Fibroblast of upper back skin (primary cell): Measurements from ENCODE around the gene NLK.
"Not testable (repeated sequence)": the region's sequence is repeated elsewhere in the genome, so short reads cannot be mapped to it uniquely, and the experiment has no call there.

Experiments used
- DNase-seq: peaks from one replicate; pipeline ENCODE4 v3.0.0-alpha.2; 2013

Gene NLK

DNA sequence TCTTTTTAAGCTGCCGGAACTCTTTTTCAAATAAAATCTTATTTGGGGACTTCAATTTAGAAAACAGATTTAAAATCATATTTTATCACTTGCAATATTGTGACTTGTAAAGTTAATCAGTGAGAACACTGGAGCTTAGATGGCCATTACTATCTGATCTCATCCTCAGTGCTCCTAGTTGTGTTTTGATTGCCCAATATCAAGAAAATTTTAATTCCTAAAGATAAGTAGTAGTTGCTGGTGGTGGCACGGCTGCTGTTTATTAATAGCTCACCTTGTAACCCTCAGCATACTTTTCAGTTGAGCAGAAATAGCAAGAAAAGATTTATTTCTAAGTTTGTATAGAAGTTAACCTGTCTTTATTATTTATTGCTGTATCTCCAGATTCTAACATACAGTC is 124.0 kb downstream of the NLK start:
- no peak for DNase-seq

DNA sequence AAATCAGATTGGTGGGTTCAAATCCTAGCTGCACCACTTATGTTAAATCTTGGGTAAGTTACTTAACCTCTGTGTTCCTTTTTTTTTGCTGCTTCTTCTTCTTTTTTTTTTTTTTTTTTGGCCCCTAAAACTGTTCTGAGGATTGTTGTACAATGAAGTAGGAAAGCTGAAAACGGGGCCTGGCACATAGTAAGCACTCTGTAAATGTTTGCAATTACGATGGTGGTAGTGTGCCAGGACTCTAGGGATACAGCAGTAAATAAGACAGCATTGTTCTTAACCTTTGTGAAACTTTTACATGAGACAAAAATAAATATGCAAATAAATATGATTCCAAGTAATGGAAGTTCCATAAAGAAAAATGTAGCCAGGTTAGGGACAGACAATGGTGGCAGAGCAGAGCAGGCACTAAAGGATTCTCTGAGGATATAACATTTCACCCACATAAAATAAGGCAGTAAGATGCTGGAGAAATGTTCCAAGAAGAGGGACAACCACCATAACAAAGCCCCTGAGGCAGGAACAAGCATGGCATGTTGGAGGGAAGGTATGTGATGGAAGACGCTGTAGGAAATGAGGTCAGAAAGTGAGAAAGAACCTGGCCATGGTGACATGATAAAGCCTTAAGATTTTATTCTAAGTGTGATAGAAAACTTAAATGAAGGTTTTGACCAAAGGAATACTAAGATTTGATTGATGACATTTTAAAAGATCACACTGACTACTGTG is 127.3 kb downstream of the NLK start:
- no peak for DNase-seq

DNA sequence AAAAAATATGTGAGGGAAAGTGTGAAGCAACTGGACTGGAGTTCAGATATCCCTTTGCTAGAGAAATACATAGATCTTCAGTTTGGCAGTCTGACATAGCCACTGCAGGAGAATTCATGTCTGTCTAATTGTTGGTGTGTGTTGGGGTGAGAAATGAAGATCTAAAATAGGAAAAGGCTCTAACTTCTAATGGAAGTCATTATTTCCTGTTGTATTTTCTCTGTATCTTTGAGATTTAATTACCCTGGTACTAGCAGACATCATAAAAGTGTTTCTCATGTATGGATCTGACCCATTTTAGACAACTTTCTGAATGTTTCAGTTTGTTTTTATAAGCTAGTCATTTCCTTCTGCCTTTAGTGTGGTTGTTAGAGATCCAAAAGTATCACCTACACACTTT is 128.3 kb downstream of the NLK start:
- peak; percentile 16 for DNase-seq

DNA sequence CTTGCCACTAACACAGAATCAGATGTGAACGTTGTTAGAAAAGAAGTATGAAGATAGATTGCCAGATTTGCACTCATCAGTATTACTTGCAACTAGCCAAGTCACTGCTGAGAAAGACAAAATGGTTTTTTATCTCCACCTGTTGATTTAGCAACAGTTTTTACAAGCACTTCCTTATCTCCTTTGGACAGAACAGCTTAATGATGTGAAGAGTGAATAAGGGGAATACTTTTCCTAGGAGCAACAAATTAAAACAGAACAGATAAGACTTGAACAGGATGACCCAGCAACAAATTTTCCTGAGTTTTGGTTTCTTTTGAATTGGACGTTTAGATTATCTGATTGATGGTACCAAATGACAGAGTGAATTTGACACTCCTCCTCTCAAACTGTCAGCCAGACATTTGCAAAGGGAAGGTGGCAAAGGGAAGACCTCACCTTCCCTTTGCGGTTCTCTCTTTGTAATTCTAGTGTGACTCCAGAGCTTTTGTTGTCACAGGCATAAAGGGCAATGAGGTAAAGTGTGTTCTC is 130.6 kb downstream of the NLK start:
- no peak for DNase-seq

DNA sequence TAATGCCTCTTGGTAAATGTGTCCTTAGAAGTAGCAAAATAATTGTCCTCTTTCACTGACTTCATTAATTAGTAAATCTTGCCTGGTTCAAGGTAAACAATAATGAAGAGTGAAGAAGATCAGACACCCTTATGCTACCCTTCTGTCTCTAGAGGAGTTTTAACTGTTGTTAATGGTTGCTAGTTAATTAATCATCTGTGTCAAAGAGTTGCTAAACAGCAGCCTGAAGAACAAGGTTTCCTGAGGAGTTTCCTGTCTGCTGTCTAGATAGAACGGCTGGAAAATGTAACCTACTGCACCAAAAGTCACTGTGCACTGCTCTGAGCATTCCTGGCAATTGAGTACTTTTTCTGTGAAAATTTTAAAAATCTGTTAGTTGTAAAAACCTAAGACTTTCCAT is 131.3 kb downstream of the NLK start:
- DNase-seq, result no peak

DNA sequence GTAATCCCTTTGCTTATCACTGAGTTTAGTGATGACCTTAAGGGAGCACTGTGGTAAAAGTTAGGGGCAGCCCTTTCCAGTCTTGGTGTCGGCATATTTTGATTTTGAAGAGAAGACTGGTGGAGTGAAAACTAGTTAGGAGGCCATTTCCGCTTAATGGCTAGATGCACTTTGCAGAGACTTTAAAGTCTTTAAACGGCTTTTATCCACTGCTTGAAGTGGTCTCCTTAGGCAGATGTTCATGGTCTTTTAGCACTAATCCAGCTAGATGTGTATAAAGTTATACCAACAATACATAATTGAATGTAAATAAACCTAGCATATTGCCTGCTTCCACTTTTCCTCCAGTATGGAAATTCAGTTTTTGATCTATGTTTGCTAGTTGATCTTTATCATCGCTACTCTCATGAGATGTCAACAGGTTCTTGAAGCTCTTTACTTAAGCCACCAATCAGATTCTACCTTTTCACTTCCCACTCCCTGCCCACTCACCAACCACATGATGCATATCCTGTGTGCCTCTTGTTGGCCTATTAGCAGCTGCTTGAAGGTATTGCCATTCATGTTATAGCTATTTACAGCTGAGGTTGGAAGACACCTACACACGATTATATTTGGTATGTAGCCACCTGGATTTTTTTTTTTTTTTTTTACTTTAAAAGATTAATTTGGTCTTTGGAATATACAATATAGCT is 132.0 kb downstream of the NLK start:
- no peak for DNase-seq

DNA sequence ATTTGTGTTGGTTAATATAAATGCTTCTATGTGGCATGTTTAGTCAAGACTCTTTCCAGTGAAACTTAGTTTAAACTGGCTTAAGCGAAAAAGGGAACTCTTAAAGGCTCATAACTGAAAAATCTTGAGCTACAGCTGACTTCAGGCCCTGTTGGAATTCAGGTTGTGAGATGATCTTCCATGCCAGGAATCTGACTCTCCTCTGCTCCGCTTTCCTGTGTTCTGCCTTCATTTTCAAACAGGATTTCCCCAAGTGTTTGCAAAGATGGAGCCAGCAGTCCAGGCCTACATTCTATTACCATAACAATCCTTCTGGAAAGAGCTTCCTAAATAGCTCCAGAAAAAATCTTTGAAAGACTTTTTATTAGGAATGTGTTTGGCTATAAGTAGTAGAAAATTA is 134.9 kb downstream of the NLK start:
- DNase-seq, result peak; percentile 10

DNA sequence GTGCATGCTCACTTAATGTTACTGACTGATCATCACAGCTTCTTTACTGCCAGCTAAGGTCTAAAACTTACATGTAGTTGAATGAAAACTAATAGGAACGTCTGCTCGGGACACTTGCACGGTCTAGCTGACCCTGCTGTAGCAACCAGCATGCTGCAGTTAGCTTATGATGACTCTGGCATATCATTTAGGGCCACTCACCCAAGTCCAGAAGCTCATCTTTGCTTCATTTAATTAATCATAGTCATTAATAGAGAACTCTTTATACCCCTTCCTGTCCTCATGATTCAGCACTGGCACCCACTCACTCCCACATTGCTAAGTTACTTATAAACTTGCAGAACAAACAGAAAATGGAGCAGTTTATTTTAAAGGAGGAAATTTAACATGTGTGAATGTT is 136.3 kb downstream of the NLK start:
- DNase-seq, result no peak

DNA sequence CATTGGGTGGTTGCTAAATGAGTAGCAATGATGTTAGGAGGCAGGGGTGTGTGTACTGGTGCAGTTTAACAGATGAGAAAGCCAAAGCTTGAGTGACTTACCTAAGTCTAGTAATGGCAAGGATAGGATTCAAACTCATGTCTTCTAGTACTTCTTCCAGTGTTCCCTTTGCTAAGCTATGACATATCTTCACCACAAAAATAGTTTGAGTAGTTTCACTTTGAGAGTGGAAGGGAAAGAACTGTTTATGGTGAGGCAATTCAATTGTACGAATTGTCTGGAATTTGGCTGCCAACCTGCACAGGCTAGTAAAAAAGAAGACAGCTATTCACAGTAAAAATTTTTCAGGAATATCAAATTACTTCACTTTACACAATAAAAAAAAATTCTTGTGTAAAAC is 138.0 kb downstream of the NLK start:
- DNase-seq, result no peak

DNA sequence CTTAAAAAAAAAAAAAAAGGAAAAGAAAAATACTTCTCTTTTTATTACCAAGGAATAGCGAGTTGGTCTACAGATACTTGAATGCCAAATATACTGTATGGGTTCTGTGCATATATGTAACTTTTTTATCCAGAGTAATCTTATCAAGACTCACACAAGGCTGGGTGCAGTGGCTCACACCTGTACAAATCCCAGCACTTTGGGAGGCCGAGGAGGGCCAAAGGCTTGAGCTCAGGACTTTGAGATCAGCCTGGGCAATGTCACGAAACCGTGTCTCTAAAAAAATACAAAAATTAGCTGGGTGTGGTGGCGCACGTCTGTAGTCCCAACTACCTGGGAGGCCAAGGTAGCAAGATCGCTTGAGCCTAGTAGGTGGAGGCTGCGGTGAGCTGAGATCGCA is 139.1 kb downstream of the NLK start:
- no peak for DNase-seq

DNA sequence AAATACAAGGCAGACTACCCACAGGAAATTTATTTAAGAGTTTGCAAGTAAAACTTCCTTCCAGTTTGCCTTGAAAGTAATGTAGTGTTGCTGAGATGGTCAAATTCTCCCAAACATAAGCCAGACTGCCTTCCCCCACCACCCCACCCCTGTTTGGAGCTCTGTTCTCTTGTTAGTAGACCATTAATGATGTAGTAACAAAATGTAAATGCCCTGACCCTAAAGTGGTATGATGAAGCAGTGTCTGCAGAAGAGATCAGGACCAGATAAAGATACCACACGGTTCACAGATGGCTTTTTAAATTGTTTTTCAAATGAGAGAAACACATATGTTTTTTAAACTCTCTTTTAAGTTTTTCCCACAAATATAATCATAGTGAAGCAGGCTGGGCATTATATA is 140.1 kb downstream of the NLK start:
- no peak for DNase-seq

DNA sequence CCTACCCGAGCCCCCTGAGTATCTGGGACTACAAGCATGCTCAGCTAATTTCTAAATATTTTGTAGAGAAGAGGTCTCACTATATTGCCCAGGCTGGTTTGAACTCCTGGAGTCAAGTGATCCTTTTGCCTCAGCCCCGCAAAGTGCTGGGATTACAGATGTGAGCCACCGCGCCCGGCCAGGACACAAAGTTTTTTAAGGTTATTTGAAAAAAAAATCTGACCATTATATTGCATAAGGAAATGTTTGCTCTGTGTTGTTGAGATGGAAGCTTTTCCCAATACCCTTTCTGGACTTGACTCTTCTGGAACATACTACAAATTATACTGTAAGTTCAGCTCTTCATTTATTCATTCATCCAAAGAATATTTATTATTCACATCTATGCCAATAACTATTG is 143.2 kb downstream of the NLK start:
- no peak for DNase-seq

DNA sequence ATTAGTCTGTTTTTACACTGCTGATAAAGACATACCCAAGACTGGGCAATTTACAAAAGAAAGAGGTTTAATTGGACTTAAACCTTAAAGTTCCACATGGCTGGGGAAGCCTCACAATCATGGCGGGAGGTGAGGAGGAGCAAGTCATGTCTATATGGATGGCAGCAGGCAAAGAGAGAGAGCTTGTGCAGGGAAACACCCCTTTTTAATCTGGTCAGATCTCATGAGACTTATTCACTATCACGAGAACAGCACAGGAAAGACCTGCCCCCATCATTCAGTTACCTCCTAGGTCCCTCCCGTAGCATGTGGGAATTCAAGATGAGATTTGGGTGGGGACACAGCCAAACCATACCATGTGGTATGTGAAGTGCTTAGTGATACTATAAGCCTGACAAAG is 144.0 kb downstream of the NLK start:
- DNase-seq, result not testable (repeated sequence)

DNA sequence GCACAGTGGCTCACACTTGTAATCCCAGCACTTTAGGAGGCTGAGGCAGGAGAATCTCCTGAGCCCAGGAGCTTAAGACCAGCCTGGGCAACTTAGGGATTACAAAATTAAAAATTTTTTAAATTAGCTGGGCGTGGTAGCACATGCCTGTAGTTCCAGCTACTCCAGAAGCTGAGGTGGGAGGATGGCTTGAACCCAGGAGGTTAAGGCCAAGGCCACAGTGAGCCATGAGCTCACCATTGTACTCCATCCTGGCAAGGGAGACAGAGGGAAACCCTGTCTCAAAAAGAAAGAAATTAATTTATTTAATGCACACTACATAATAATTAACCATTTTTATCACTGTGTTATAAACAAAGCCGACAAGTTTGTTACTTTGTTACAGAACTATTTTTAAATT is 145.5 kb downstream of the NLK start:
- no peak for DNase-seq

DNA sequence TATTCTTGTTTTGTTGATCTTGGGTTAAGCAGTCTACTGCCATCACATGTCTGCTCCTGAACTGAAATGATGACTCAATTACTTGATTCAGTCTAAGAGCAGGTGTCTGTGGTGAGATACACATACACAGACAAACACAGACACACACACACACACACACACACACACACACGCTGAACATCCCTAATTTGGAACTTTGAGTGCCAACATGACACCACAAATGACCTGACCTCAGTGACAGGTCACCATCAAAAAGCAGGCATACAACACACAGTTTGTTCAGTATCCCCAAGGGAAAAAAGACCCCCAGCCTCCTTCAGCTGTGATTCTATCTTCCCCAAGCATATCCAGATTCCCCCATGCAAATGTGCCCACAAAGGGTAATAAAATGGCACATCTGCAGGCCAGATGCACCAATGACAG is 146.4 kb downstream of the NLK start:
- no peak for DNase-seq

DNA sequence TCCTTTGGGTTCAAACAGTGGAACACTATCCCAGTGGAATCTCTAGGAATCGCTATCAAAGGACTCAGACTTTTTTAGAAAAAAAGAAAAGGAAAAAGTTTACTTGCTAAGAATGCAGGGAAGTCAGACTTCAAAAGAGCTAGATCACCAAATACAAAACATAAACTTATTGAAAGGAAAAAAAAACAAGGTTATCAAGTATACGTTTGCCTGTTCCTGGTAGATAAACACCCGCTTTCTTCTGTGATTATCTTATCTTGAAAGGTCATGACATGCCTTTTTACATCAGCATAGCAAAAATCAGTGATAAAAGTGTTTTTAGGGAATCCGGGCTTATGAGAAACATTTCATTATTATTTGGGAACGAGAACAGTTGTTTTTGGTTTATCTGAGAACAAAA is 147.2 kb downstream of the NLK start:
- DNase-seq, result no peak

DNA sequence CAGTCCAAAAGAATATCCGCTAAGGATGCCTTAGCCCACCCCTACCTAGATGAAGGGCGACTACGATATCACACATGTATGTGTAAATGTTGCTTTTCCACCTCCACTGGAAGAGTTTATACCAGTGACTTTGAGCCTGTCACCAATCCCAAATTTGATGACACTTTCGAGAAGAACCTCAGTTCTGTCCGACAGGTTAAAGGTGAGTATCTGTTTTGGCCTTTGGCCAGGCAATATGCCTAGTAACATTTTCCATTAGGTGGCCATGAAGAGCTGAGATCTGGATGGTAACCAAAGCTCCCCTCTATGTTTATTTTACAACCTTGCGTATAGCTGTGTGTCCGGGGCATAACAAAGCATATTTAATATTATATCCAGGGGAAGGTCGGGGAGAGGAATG is 148.5 kb downstream of the NLK start:
- DNase-seq, result no peak

DNA sequence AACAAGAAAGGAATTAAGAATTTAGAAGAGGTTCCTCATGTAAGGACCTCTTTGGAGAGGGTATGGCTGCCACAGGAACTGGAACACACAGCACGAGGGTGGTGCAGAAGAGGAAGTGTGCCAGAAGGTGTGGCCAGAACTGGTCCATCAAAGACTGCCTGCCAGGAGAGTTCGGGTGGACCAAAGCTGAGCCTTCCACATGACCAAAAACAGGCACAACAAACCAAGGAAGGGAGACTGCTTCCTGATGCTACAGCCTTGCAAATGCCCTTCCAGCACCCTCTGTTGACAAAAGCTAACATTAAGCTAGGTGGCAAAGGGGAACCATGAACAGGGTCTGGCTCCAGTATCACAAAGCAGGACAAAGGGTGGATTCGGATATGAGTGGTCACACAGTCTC is 150.8 kb downstream of the NLK start:
- DNase-seq, result no peak

DNA sequence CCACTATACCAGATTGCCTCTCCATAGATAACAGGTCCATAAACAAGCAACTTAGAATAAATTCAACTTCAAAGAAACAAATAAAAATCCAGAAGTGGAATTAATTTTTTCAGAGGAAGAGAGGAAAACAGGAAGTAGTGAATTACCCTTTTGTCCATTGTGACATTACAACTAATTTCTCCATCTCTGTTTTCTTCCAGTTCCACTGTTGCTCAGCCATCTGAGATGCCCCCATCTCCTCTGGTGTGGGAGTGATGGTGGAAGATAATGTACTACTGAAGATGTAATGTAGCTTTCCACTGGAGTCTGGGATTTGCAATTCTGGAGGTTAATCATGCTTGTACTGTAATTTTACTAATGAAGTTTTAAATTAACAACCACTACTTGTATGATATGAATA is 151.9 kb downstream of the NLK start:
- no peak for DNase-seq

DNA sequence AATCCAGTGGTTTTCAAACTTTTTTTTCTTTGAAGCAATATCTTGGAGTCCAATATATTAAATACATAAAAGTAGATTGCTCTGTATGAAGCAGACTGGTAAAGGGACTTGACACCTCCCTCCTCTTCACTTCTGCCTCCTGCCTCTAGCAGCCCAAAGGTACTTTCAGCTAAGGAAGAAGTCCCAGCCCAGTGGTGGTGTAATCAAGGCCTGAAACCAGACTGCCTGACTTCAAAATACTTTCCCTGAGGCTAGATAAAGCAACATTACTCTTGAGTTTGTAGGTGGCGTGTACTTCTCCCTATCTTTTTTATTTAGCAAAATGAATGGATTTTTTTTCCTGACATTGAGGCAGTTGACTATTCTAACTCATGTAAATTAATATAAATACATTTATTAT is 154.2 kb downstream of the NLK start:
- no peak for DNase-seq

DNA sequence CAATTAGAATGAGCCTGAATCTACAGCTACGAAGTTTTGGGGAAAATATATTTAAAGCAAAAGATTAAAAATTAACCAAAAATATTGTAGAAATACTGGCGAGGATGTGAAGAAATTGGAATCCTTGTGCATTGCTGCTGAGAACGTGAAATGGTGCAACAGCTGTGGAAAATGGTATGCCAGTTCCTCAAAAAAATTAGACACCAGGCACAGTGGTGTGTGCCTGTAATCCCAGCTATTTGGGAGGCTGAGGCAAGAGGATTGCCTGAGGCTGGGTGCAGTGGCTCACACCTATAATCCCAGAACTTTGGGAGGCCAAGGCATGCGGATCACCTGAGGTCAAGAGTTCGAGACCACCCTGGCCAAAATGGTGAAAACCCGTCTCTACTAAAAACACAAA is 156.6 kb downstream of the NLK start:
- no peak for DNase-seq

DNA sequence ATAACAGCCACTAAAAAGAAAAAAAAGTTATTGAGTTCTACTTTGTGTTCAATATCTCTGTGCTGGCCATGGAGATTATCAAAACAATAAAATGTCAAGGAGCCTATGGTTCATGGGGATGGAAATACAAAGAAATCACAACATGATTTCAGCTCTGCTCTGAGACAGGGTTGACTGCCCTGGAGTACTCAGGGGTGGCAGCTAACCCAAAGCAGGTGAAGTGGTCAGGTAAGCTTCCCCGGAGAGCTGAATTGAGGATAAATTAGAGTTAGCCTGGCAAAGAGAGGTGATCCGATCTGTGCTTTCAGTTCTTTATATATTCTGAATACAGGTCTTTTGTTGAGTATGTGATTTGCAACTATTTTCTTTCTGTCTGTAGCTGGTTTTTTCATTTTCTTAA is 157.3 kb downstream of the NLK start:
- DNase-seq, result no peak

DNA sequence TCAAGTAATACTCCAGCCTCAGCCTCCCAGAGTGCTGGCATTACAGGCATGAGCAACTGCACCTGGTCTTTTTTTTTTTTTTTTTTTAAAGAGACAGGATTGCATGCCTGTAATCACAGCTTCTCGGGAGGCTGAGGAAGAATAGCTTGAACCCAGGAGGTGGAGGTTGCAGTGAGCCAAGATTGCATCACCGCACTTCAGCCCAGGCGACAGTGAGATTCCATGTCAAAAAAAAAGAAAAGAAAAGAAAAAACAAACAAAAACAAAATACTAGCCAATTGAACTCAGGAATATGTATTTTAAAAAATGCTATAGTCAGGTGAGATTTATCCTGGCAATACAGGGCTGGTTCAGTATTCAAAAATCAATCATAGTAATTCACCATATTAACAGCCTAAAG is 158.8 kb downstream of the NLK start:
- no peak for DNase-seq

DNA sequence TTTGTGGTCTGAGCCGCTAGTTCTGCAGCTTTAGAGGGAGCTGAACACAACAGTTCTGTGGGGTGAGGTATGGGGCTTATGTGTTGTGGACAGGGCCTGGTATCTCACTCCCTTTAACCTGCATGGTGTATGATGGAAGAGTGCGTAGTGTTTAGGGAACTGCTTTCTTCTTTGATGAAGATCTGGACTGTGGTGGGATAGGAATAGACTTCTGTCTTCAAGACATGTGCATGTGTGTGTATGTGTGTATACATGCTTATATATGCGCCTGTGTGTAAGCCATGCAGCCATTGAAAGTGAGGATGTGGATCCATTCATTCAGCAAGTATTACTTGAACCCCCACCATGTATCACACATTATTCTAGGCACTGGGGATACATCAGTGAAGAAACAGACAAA is 161.8 kb downstream of the NLK start:
- DNase-seq, result no peak

DNA sequence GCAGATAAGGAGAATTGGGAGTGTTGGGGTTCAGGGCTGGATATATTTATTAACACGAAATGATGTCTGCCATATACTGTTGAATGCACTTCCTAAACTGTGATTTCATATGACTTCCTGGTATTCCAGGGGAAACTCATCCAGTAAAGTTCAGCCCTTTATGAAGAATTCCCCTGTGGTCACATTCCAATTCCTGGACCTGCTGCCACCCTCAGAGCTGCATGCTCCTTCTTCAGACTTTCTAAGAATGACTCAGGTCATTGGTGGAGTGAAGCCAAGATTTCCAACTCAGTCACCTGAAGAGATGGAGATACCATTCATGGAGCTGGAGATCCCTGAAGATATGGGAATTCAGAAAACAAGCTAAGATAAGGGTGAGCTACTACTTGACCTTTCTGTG is 162.3 kb downstream of the NLK start:
- peak; percentile 69 for DNase-seq
